GM21786 (cell line): ENCODE results near the gene NT5E.

Experiments used
- ATAC-seq: cut with Tn5 transposase; IDR thresholded peaks from one replicate; pipeline ENCODE4 v1.9.1; 2021; ENCODE audit not compliant: unreplicated experiment

Gene NT5E

DNA sequence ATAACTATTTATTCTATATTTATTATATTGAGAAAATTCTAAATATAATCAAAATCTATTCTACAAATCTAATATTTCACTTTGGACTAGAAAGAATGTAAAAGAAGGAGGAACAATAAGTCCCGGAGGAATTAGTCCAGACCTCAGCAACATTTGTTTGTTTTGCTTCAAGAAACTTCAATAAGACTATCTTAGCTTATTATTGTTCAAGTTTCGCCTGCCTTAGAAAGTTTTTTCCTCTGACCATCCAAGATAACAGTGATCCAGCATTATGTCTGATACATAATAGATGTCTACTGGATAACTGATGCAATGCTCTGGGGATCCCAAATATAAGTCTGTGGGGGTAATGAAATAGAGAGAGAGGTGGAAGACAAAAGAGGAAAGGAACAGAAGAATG, 28.7 kb upstream of the NT5E start:
- no peak for ATAC-seq

DNA sequence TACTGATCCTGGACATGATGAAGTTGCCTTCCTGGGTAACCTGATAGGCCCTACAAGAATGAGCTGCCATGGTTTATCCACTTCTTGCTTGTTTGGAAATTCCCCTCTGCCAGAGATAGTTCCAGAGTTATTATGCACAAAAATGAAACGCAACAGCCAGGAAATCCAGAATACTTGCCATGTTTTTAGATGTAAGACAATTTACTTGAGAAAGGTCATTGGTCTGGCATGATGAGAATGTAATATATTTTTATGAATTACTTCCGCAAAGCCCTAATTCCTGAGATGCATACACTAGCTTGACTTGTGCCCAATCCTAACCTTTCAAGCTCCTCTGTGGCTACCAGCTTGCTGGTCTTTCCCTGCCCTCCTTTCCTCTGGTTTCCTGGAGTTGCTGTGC, 27.9 kb upstream of the NT5E start:
- ATAC-seq = no peak

DNA sequence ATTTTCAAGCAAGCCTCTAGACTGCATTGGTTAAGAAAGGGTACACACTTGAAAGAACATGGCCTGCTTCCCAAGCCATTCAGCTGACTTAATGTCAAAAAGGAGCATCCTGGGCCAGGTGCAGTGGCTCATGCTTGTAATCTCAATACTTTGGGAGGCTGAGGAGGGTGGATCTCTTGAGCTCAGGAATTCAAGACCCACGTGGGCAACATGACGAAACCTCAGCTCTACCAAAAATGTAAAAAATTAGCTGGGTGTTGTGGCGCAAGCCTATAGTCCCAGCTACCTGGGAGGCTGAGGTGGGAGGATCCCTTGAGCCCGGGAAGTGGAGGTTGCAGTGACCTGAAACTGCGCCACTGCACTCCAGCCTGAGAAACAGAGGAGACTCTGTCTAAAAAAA, 26.9 kb upstream of the NT5E start:
- no peak for ATAC-seq

DNA sequence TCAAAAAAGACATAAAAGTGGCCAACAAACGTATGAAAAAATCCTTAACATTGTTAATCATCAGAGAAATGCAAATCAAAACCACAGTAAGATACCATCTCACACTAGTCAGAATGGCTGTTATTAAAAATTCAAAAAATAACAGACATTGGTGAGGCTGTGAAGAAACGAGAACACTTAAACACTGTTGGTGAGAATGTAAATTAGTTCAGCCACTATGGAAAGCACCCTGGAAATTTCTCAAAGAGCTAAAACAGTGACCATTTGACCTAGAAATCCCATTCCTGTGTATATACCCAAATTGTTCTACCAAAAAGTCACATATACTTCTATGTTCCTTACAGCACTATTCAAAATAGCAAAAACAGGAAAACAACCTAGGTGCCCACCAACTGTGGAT, 24.9 kb upstream of the NT5E start:
- no peak for ATAC-seq

DNA sequence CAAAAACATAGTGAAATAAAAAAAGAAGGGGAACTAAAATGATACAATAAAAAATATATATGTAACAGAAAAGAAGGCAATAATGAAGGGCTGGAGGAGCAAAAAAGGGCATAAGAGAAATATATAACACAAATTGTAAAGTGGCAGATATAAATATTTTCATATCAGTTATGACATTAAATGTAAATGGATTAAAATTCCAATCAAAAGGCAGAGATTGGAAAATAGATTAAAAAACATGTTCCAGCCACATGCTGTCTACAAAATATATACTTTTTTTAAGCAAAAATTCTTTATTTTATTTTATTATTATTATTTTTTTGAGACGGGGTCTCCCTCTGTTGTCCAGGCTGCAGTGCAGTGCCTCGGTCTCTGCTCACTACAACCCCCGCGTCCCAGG, 23.9 kb upstream of the NT5E start:
- no peak for ATAC-seq

DNA sequence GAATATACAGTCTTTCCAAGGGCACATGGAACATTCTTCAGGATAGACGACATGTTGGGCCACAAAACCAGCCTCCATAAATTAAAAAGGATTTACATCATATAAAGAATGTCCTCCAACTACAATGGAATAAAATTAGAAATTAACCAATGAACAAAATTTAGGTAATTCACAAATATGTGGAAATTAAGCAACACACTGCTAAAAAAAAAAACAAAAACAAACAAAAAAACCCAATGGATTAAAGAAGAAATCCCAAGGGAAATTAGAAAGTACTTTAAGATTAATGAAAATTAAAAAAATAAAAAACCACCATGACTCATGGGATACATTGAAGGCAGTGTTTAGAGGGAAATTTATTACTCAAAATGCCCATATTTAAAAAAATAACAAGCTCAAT, 21.4 kb upstream of the NT5E start:
- no peak for ATAC-seq

DNA sequence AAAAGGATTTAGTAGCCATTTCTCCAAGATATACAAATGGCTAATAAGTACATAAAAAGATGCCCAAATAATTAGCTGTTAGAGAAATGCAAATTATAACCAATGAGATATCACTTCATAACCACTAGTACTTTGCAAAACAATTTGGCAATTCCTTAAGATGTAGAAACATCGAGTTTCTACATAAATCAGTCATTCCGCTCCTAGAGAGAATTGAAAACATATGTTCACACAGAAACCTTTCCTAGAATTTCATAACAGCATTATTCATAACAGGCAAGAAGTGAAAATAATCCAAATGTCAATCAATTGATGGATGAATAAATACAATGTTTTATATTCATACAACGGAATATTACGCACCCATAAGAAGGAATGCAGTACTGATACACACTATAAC, 20.5 kb upstream of the NT5E start:
- no peak for ATAC-seq

DNA sequence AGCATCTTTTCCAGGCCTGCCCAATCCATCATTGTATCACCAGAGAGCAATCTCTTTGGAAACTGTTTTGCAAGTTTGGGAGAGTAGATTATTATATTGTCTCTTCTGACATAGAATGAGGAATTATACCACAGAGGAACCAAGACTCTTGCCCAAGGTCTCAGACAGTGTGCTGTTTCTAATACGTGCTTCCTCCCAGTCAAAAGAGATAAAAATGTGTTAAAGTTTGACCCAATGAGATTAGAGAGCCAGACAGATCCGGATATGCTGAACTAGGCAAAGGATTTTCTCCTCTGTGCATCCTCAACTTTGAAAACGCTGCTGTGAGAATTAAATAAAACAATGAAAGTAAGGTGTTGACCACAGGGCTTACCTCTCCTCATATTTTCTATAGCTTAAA, 18.6 kb upstream of the NT5E start:
- no peak for ATAC-seq

DNA sequence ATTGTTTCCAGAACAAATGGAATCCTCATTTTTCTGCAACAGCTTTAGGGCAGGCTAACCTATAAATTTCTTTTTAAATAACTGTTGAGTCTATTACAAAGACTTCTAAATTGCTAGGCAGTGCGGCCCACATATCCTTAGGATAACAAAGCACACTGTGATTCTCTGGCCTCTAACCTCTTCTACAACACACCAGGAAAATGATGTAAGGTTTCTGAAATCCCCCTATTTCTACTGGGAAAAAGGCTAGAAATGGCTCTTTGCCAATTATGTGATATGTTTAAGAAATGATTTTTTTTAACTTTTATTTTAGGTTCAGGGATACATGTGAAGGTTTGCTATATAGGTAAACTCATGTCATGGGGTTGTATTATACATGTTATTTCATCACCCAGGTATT, 17.3 kb upstream of the NT5E start:
- no peak for ATAC-seq

DNA sequence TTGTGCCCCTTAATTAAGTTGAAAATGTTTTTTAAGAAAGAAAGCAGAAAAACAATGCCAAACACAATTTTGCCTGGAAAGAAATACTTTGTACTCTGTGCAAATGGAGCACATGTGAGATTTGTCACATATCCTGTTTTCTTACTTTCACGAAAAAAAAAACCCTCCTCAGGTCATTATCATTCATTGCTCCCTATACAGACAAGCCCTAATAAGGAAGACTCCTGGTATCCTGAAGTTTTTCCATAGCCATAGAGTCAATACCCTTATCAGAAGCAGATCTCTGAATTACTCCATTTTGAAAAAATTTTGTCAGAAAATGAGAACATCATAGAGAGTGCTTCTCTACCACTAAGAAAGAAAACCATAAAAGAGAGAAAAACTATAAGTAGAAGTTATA, 14.0 kb upstream of the NT5E start:
- ATAC-seq = no peak

DNA sequence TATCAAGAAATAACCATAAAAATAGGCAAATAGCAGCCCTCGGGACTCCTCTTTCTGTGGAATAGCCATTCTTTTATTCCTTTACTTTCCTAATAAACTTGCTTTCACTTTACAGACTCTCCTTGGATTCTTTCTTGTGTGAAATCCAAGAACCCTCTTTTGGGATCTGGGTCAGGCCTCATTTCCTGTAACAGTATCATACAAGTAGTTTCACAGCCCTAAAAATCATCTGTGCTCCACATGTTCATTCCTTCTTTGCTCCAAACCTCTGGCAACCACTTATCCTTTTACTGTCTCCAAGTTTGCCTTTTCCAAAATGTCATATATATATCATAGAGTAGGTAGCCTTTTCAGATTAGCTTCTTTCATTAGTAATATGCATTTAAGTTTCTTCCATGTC, 13.5 kb upstream of the NT5E start:
- ATAC-seq = no peak

DNA sequence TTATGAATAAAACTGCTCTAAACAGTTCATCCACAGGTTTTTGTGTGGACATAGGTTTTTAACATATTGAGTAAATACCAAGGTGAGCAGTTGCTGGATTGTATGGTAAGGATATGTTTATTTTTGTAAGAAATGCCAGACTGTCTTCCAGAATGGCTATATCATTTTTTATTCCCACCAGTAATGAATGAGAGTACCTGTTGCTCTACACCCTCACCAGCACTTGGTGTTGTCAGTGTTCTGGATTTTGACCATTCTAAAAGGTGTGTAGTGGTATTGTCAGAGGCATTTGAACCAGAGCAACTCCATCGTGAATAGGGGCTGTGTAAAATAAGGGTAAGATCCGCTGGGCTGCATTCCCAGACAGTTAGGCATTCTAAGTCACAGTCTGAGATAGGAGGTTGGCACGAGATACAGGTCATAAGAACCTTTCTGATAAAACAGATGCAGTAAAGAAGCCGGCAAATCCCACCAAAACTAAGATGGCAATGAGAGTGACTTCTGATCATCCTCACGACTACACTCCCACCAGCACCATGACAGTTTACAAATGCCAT, 12.9 kb upstream of the NT5E start:
- ATAC-seq = no peak

DNA sequence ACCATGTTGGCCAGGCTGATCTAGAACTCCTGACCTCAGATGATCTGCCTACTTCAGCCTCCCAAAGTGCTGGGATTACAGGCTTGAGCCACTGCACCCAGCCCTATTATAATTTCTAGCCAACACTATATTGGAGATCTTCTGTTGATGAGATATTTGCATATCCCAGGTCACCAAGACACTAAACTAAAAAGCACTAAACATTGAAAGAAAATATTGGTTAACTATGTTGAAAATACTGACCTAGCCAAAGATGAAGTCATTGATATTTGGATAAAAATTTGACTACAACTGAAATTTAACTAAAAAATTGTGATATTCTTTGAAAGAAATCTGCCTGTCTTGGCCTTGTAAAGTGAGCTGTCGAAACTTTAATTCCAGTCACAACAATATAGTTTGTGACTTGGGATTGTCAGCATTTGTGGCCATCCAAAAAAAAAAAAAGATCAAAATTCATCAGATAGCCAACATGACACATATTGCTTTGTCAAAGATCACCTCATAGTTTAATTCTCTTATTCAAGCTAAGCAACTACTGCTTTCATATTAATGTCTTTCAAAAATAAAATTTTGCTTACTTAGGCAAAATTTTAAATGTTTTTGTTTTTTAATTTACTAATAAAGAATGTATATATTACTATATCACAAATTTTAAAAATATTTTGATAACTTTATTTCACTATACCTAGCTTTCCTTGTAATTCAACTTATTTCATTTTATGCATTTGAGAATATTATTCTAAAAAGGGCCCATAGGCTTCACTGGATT, 6.3 kb upstream of the NT5E start:
- no peak for ATAC-seq

DNA sequence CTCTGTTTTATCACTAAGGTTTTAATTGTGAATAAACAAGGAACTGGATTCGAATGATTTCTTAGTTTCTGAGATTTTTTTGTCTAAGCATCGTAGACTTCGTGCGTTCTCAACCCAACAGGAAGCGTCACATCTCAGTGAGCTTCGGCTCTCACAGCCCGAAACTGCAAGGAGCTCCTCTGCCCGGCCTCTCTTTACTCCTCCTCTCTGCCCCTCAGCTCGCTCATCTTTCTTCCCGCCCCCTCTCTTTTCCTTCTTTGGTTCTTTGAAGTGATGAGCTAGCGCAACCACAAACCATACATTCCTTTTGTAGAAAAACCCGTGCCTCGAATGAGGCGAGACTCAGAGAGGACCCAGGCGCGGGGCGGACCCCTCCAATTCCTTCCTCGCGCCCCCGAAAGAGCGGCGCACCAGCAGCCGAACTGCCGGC, 480 bp upstream of the NT5E start:
- peak; percentile 70 for ATAC-seq

DNA sequence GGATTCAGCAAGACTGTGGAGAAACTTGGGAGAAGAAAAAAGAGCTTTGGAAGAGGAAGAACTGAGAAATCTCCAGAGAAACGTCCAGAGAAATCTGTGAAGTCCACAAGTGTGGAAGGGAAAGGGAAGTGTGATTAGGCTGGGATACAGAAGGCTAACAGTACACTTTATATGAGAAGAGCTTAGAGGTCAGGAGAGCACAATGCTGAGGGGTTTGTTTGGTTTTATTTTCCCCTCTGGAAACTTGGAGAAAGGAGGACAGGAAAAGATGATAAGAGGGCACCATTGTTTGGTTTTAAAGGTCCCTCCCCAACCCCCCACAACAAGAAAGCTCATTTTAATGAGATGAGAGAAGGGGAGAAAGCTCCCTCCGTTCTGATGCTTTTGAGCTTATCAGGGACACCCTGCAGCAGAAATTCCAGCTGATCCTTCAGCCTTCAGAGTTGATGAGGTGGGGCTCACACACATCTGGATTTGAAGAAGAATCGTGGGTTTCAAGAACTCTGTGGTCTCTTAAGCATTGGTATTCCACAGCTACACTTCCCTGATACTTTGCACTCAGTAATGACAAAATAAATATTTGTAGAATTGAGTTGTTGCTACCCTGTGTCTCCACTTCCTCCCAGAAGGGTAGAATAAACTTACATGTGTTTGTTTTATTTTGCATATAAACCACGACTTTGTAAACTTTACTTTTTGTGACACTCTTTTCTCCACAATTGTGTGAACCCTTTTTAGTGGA, 1.9 kb downstream of the NT5E start:
- ATAC-seq = no peak

DNA sequence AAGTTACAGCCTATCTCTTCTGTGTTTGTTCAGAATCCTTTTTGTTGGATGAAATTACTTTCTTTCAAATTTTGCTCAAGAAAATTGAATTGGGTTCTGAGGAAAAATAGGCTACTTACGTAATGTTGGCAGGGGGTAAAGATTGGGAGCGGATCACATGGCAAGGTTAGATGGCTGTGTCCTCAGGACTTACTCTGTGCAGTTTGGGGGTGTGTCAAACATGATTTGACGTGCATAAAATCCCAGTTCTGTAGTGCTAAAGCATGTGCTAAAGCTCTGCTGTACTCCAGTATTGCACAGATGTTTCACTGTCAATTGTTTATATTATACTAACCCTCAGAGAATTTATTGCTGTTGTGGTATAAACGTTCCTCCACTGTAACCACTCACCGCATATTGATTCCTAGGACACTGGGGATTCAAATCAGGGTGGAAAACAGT, 2.6 kb downstream of the NT5E start:
- no peak for ATAC-seq

DNA sequence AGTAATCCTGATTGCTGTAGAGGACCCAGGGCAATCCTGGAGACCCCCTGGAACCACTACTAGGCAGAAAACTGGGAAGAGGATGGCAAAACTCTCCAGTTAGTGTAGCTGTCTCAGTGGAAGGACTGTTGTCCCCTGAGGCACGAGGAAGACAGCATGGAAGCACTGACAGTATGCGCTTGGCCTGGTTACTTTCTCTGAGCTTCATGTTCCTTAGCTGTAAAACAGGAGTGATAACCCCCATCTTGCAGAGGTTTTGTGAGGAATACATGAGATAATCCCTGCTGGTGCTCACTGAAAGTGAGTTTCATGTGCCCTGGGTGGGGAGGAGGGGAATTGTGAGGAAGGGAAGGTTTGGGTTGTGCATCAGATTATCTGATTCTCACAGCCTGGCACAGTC, 3.2 kb downstream of the NT5E start:
- no peak for ATAC-seq

DNA sequence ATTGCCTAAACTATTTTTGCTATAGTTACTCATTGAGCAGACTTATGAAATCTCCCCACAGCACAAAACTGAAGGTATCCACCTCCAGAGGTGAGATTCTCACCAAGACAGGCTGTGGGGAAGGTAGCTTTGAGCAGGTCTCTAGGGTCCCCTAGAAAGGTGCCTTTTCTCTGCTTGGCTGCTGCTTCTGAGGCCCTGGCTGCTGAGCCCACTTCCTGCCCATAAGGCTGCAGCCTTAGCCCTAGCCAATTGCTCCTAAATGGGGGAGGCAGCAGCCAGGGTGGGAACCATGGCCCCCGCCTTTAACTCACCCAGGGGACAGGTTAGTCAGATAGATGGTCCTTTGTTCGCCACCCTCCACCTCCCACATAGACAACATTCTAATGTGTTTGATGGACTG, 3.6 kb downstream of the NT5E start:
- peak; percentile 16 for ATAC-seq

DNA sequence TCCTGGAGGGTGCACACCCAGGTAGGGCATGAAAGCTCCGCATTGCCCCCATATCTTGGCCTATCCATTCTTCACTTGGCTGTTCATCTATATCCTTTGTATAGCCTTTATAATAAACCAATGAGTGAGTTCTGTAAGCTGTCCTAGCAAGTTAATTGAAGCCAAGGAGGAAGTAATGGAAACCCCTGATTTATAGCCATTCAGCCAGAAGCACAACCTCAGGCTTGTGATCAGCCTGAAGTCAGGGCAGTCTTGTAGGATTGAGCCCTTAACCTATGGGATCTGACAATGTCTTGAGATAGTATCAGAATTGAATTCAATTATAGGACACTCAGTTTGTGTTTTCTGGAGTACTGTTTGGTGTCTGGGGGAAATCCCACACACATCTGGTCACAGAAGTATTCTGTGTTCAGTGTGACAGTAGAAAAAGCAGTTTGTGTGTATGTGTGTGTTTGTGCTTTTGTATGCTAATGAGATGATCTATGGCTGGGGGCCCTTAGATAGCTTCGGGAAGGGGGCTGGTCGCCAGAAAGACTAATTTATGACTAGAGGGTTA, 5.7 kb downstream of the NT5E start:
- ATAC-seq = no peak

DNA sequence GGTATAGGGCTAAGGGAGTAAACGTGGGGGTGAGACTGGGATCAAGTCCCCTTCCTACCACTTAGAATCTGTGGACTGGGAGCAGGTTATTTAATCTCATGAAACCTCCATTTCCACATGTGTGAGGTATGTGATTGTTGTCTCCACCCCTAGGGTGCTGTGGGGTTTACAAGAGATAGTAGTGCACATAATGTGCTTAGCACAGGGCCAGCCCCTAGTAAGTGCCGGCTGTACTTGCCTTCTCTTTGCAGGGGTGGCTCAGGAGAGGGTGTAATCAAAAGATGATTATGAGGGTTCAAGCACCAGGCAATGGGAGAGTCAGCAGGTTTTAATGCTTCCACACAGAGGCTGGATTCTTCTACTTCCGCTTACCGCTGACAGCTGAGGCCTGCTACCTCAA, 6.9 kb downstream of the NT5E start:
- no peak for ATAC-seq

DNA sequence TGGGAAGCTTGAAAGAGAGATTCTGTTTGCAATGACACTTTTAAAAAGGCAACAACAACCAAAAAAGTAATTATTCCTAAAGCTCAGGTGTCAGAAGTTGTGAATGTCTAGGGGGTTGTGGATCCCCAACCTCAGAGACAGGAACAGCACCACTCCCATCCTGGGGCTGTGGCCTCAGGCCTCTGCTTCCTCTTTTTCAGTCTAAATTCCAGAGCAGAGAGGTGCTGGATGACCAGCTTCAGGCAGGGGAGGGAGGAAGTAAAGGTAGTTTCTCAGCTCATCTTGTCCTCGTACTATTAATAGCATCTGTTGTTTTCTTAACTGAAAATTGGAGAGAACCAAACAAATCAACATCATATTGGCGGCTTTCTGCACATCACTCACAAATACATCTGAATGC, 8.3 kb downstream of the NT5E start:
- no peak for ATAC-seq

DNA sequence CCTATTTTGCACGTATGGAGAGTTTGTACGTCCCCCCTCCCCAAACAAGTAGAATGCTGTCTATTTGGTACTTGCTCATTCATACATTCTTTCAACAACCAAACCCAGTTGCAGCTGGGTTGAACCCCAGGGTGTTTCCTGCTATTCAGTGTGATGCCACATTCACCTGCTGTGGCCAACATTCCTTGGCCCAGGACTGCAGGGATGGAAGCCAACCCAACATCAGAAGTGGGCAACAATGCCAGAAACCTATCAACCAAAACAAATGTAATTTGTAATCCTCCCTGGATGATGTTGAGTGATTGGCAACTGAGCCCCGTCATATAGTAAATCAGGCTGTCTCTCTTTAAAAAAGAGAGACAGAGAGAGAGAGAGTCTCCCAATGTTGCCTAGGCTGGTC, 8.9 kb downstream of the NT5E start:
- ATAC-seq = no peak
